ENCODE measurements around the gene PALM3. TPM values are rescaled to one million over a fixed set of nuclear protein-coding genes. Genes with fewer than 3 reads are reported as not detected.

Gene PALM3
- total and polyA plus RNA-seq, 2 donors (not counting 3 experiments of a cell fraction or from before 2014, with no cell fraction given), result 0.08 to 0.31 TPM

DNA sequence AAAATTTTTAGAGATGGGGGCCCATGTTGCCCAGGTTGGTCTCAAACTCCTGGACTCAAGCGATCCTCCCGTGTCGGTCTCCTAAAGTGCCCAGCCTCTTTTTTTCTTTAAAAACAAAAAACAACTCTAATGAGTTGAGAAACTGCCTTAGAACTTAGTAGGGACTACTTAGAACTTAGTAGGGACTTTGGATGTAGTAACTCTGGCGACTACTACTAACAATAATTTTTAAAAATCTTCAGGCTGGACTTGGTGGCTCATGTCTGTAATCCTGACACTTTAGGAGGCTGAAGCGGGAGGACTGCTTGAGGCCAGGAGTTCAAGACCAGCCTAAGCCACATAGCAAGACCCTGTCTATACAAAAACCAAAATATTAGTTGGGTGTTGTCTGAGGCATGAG, 24.2 kb upstream of the PALM3 start:
- no peak overlapping the region for H3K4me2 ChIP-seq (ENCODE audit: insufficient read depth, low read length)
- H3K9me1 ChIP-seq (replicated peaks; ENCODE audit: control insufficient read depth, extremely low read depth, insufficient read depth, low read length), result no peaks in the 10 kb centered on the region
- FAIRE-seq (no peak), DNase-seq (ENCODE audit: low read depth, low spot score) (no peak)
- no peak overlapping the region for H3K27ac ChIP-seq (ENCODE audit: insufficient read depth, low read depth, low read length)
- peaks cover 7% of the 10 kb centered on the region for H3K4me1 ChIP-seq (ENCODE audit: control insufficient read depth, extremely low read depth, insufficient read depth, low read length)
- peaks cover 0 to 9% of the 10 kb centered on the region in 2 experiments for H3K36me3 ChIP-seq (ENCODE audit: control insufficient read depth in 2 of 2, extremely low read depth in 1 of 2, insufficient read depth in 2 of 2, low read length in 2 of 2)
- H3K79me2 ChIP-seq (ENCODE audit: control insufficient read depth, insufficient read depth, low read length), result no peaks in the 10 kb centered on the region
- no peaks in the 10 kb centered on the region for H4K20me1 ChIP-seq (replicated peaks; ENCODE audit: control insufficient read depth, extremely low read depth, insufficient read depth, low read length)
- CTCF ChIA-PET, result no interaction called here
- dilution Hi-C loops (cut with MboI; ENCODE audit: extremely low pct_ligation_motif_present, low sequenced_read_pairs) (no loop called here), intact Hi-C loops (cut with micrococcal nuclease) (no loop called here)
- no peak overlapping the region for H2AFZ ChIP-seq (ENCODE audit: low read depth, low read length)
- H3K9ac ChIP-seq (replicated peaks; ENCODE audit: extremely low read depth, insufficient read depth, low read length), result no peak overlapping the region
- BruUV-seq (replicated peaks), result no TSS peak
- no peaks in the 10 kb centered on the region for H3K27me3 ChIP-seq (ENCODE audit: control insufficient read depth in 2 of 2, insufficient read depth in 2 of 2, low read length in 2 of 2)
- no peak for TF ChIP-seq MAX (IDR thresholded peaks at IDR 0.05; ENCODE audit: insufficient read depth, insufficient read length)
- TF ChIP-seq EZH2 (IDR thresholded peaks at IDR 0.05; ENCODE audit: borderline replicate concordance, low read depth, low read length, severe bottlenecking), result no peak
- no peak for TF ChIP-seq JUN (IDR thresholded peaks at IDR 0.05; ENCODE audit: borderline replicate concordance, insufficient read depth, insufficient read length, low read depth)
- no peak for TF ChIP-seq MYC (IDR thresholded peaks at IDR 0.05; ENCODE audit: low read depth, low read length)
- TF ChIP-seq FOS (IDR thresholded peaks at IDR 0.05; ENCODE audit: borderline replicate concordance, insufficient read depth, low read length), result no peak
- TF ChIP-seq GATA2 (IDR thresholded peaks at IDR 0.05; ENCODE audit: insufficient read depth, insufficient read length, low read depth, low read length), result no peak
- TF ChIP-seq POLR2AphosphoS5 (IDR thresholded peaks at IDR 0.05; ENCODE audit: insufficient read depth, low read depth, low read length), result no peak
- TF ChIP-seq POLR2A (IDR thresholded peaks at IDR 0.05; ENCODE audit: low read depth, low read length), result no peak
- no peak for TF ChIP-seq CTCF (IDR thresholded peaks at IDR 0.05; ENCODE audit: extremely low read depth in 1 of 2, insufficient read depth in 1 of 2, low read depth in 1 of 2, low read length in 2 of 2)
- no peak overlapping the region for H3K4me3 ChIP-seq (replicated peaks in 1 of 3; ENCODE audit: insufficient read depth in 1 of 3, low read depth in 1 of 3, low read length in 3 of 3)
- no peaks in the 10 kb centered on the region for H3K9me3 ChIP-seq (replicated peaks; ENCODE audit: control insufficient read depth, insufficient read depth, low read length)
- POLR2A ChIA-PET, result no interaction called here

All from endothelial cell of umbilical vein (primary cell).